Stimulated activated naive CD8-positive, alpha-beta T cell treated with anti-CD3 and anti-CD28 coated beads, Interleukin-15, Interleukin-2, amounts not matched to agents 100 ng/mL and 50 ng/mL, for 24 hours (primary cell): ENCODE data around the gene MSS51.

Experiments used
- H3K27ac Mint-ChIP-seq: one replicate; pipeline ENCODE4 v1.8.0; 2021; ENCODE audit warnings: mild to moderate bottlenecking, mixed read lengths
- H3K27me3 Mint-ChIP-seq: one replicate; pipeline ENCODE4 v1.8.0; 2021; ENCODE audit warnings: mixed read lengths
- H3K36me3 Mint-ChIP-seq: one replicate; pipeline ENCODE4 v1.8.0; 2021; ENCODE audit warnings: low read depth, mixed read lengths
- H3K4me1 Mint-ChIP-seq: one replicate; pipeline ENCODE4 v1.8.0; 2021; ENCODE audit warnings: low read depth, mixed read lengths
- H3K4me3 Mint-ChIP-seq: one replicate; pipeline ENCODE4 v1.8.0; 2021; ENCODE audit warnings: mild to moderate bottlenecking, mixed read lengths
- H3K9me3 Mint-ChIP-seq: one replicate; pipeline ENCODE4 v1.8.0; 2021; ENCODE audit warnings: mixed read lengths

The MSS51 gene

DNA sequence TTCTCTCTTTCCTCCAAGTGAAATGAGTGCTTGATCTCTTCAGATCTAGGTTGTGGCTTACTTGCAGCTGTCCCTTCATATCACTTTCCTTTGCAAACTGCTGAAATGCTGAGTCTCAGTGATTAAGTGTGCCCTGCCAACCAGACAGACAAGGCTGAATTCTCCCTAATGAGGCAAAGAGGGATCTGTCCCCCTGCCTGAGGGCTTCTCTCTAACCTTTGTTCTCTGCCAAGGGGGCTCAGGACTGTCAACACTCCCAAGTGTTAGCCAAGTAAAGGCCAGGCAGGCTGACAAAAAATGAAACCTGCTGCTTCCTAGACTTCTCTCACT is at the start of gene MSS51:
Gene MSS51 (minus strand): TSS at position 24 of the 330 bp plus-strand sequence. CDS start 5,277 bp downstream, outside the sequence.
- Mint-ChIP-seq H3K27ac (no peak within 1 kb of the TSS), H3K27me3 (no peaks in the 10 kb centered on the region), H3K9me3 (no peaks in the 10 kb centered on the region), H3K36me3 (peaks cover 24% of the 10 kb centered on the region), H3K4me1 (peaks cover 7% of the 10 kb centered on the region), H3K4me3 (no peak within 1 kb of the TSS)

GRCh38 chr10:73480158-73480557 is 46.8 kb upstream of the MSS51 start:
- no peaks in the 10 kb centered on the region for H3K27me3 Mint-ChIP-seq
- peaks cover 35% of the 10 kb centered on the region for H3K36me3 Mint-ChIP-seq
- no peak overlapping the region for H3K4me3 Mint-ChIP-seq
- H3K27ac Mint-ChIP-seq: no peak overlapping the region
- H3K4me1 Mint-ChIP-seq: peaks cover 22% of the 10 kb centered on the region
- H3K9me3 Mint-ChIP-seq: no peaks in the 10 kb centered on the region

DNA sequence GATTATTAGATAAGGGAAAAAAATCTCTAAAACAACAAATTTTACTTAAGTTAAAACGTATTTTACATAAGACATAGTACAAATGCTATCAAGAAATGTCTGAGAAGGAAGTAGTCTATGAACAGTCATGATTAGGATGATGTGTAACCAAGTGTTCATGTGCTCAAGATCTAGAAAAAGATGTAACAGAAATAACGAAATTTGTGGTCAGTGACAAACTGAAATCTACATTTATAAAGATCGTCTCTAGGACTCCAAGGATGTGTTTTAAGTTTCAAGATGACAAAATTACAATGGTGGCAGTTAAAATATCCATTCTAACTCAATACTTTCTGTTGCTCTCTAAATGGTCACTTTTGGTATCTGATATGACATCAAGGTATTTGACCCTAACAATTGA is 45.3 kb upstream of the MSS51 start:
- H3K9me3 Mint-ChIP-seq: no peaks in the 10 kb centered on the region

DNA sequence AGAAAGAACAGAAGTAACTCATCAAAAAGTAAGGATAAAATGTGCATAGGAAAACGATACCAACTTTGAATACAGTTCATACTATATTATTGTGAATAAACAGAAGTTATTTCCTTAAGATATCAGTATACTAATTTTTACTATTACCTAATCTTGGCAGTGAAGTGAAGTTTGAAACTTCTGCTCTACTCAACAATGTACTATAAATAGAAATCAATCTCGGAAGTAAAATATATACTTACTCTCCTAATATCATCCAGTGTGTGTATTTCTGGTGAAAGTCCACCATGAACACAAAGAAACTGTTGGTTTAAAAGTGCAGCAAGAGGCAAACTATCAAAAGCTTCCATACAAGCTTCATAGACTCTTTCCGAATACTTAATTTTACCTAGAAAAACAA is 37.9 kb upstream of the MSS51 start:
- Mint-ChIP-seq H3K9me3 (no peaks in the 10 kb centered on the region), H3K27ac (no peak overlapping the region), H3K4me1 (peaks cover 3% of the 10 kb centered on the region), H3K36me3 (peaks cover 50% of the 10 kb centered on the region), H3K27me3 (no peaks in the 10 kb centered on the region), H3K4me3 (no peak overlapping the region)

More for the DNA sequence above, 45.3 kb upstream of the MSS51 start:
- H3K27ac Mint-ChIP-seq: peak overlapping the region; percentile 47
- H3K36me3 Mint-ChIP-seq: peaks cover 43% of the 10 kb centered on the region
- H3K27me3 Mint-ChIP-seq: no peaks in the 10 kb centered on the region
- H3K4me1 Mint-ChIP-seq: peaks cover 22% of the 10 kb centered on the region
- no peak overlapping the region for H3K4me3 Mint-ChIP-seq

DNA sequence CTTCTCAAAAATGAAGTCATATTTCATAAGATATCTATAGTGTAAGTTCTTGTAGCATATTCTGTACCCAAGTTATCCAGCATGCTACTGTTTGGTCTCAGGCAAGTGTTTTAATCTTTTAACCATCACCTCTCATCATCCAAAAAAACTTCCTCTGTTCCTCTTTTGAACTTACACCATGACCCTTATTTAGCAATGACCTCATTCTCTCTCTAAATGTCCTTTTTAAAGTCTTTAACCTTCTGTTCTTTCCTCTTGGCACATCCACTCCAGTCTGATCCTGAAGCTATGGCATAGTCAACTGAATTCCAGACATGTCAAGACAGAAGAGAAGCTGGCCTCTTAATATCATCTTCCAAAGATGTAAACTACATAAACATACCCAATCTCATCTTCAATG is 36.2 kb upstream of the MSS51 start:
- Mint-ChIP-seq H3K9me3 (no peaks in the 10 kb centered on the region), H3K36me3 (peaks cover 53% of the 10 kb centered on the region), H3K4me3 (no peak overlapping the region), H3K27ac (no peak overlapping the region), H3K4me1 (peaks cover 3% of the 10 kb centered on the region), H3K27me3 (no peaks in the 10 kb centered on the region)

DNA sequence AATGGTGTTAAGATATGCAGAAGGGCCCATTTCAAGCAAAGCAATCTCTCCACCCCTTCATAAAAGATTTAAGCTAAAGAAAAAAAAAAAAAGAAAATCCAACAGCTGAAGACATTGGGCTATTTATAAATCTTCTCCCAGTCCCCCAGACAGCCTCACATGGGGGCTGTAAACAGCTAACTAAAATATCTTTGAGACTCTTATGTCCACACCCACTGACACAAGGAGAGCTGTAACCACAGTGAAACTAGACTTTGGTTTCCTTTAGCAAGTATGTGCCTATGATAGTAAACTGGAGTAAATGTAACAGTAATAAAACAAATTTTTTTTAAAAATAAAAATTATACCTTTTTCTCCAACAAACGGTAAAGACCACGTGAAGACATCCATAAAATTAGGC is 33.8 kb upstream of the MSS51 start:
- Mint-ChIP-seq H3K27me3 (no peaks in the 10 kb centered on the region), H3K4me3 (no peak overlapping the region), H3K27ac (no peak overlapping the region), H3K4me1 (peaks cover 3% of the 10 kb centered on the region), H3K36me3 (peaks cover 54% of the 10 kb centered on the region), H3K9me3 (no peaks in the 10 kb centered on the region)

- Mint-ChIP-seq H3K36me3 (peaks cover 45% of the 10 kb centered on the region), H3K4me1 (peaks cover 3% of the 10 kb centered on the region), H3K9me3 (no peaks in the 10 kb centered on the region), H3K4me3 (no peak overlapping the region), H3K27me3 (no peaks in the 10 kb centered on the region), H3K27ac (no peak overlapping the region)
Measured at GRCh38 chr10:73465978-73466726, 32.8 kb upstream of the MSS51 start.

DNA sequence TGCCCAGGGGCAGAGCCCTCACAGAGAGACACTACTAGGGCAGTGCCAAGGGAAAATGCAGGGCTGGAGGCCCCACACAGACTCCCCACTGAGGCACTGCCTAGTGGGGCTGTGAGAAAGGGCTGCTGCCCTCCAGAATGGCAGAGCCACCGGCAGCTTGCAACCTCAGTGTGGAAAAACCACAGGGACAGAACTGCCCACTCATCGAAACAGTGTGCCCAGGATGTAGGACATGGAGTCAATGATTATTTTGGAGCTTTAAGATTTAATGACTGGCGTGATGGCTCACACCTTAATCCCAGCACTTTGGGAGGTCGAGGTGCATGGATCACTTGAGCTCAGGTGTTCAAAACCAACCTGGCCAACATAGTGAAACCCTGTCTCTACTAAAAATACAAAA is 27.5 kb upstream of the MSS51 start:
- no peak overlapping the region for H3K27ac Mint-ChIP-seq
- H3K9me3 Mint-ChIP-seq: no peaks in the 10 kb centered on the region
- H3K4me1 Mint-ChIP-seq: no peaks in the 10 kb centered on the region
- H3K27me3 Mint-ChIP-seq: no peaks in the 10 kb centered on the region
- H3K36me3 Mint-ChIP-seq: peaks cover 36% of the 10 kb centered on the region
- H3K4me3 Mint-ChIP-seq: no peak overlapping the region

DNA sequence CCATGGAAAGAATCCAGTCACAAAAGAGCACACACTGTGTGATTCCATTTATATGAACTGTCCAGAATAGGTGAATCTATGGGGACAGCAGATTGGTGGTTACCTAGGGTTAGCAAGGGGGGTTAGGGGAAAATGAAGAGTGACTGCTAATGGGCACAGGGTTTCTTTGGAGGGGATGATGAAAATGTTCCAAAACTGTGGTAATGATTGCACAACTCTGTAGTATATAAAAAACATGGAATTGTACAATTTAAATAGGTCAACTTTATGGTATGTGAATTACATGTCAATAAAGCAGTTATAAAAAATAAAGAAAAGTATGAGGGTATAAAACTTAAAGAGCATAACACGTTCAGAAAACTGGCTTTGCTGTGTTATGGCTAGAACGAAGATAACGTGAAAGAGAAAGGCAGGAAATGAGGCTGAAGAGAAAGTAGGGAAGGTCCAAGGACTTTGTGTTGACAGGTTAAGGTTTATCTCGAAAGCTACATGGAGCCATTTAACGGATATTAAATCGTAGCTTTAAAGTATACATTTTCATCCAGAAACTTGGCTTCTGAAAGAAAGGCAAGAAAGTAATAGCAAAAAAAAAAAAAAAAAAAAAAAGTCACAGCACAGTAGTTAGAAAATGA is 26.4 kb upstream of the MSS51 start:
- no peak overlapping the region for H3K4me3 Mint-ChIP-seq
- H3K9me3 Mint-ChIP-seq: no peaks in the 10 kb centered on the region
- H3K4me1 Mint-ChIP-seq: no peaks in the 10 kb centered on the region
- H3K27ac Mint-ChIP-seq: no peak overlapping the region
- H3K36me3 Mint-ChIP-seq: peaks cover 33% of the 10 kb centered on the region
- H3K27me3 Mint-ChIP-seq: no peaks in the 10 kb centered on the region

DNA sequence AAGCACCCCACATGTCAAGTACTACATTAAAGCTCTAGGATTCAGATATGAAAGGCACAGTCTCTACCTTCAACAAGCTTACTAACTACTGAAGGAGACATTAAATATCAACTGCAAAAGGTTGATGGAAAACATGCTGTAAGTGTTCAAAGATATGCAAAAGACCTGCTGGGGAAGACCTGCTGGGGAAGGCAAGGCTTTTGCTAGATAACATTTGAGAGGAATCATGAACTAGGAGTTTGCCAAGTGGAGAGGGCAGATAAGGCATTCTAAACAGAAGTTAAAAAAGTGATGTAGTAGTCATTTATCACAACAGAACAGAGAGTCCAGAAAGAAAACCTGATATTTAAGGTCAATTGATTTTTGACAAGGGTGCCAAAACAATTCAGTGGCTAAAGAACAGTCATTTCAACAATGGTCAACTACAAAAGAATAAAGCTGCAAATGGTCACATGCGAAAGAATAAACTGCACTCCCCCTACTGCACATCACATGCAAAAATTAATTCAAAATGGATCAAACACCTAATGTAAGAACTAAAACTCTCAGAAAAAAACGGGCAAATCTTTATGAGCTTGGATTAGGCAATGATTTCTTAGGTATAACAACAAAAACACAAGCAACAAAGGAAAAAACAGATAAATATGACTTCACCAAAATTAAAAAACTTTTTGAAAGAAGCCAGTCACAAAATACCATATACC is 23.0 kb upstream of the MSS51 start:
- H3K36me3 Mint-ChIP-seq: peaks cover 30% of the 10 kb centered on the region
- no peaks in the 10 kb centered on the region for H3K27me3 Mint-ChIP-seq
- no peak overlapping the region for H3K4me3 Mint-ChIP-seq
- H3K9me3 Mint-ChIP-seq: no peaks in the 10 kb centered on the region
- no peak overlapping the region for H3K27ac Mint-ChIP-seq
- no peaks in the 10 kb centered on the region for H3K4me1 Mint-ChIP-seq

GRCh38 chr10:73449113-73449512 is 15.8 kb upstream of the MSS51 start:
- H3K4me1 Mint-ChIP-seq: no peaks in the 10 kb centered on the region
- H3K36me3 Mint-ChIP-seq: peaks cover 28% of the 10 kb centered on the region
- no peaks in the 10 kb centered on the region for H3K9me3 Mint-ChIP-seq
- no peaks in the 10 kb centered on the region for H3K27me3 Mint-ChIP-seq
- no peak overlapping the region for H3K27ac Mint-ChIP-seq
- no peak overlapping the region for H3K4me3 Mint-ChIP-seq

- H3K27me3 Mint-ChIP-seq: no peaks in the 10 kb centered on the region
- no peaks in the 10 kb centered on the region for H3K4me1 Mint-ChIP-seq
- no peak overlapping the region for H3K27ac Mint-ChIP-seq
- peaks cover 25% of the 10 kb centered on the region for H3K36me3 Mint-ChIP-seq
- H3K9me3 Mint-ChIP-seq: no peaks in the 10 kb centered on the region
- H3K4me3 Mint-ChIP-seq: no peak overlapping the region
Measured at GRCh38 chr10:73448384-73448783, 15.0 kb upstream of the MSS51 start.

DNA sequence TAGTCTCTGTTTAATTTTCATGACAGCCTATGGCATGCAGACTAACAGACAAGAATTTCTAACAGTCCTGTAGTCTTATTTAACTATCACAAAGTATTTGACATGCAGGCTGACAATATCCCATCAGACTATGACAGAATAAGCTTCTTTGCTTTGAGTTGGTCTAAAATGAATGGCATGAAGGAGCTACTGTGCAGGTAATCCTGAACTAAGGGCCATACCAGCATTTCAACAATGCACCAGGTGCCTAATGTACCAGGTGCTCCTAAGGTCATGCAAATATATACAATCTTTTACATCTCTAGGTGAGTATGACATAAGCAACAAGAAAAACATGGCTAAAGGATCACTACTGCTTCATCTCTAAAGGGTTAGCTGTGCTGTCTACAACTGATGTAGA is 13.6 kb upstream of the MSS51 start:
- Mint-ChIP-seq H3K36me3 (peaks cover 27% of the 10 kb centered on the region), H3K4me3 (no peak overlapping the region), H3K4me1 (no peaks in the 10 kb centered on the region)

DNA sequence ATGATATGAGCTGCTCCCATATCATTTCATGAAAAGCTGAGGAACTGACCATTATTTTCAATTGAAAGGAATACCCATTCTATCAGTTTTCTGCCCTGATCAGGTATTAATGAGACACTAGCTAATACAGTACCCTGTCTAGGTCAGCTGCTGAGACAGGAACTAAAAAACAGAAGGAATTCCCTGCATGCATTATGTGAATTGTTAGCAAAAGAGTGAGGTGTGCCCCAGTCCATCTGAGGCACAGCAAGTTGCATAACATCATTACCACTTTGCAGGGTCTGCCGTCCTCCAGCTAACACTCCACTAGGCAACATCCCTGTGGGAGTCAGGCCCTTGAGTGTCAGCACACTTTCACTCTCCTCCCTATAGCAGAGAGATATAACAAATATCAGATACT is 11.1 kb upstream of the MSS51 start:
- no peaks in the 10 kb centered on the region for H3K27me3 Mint-ChIP-seq
- H3K27ac Mint-ChIP-seq: no peak overlapping the region
- H3K36me3 Mint-ChIP-seq: peaks cover 33% of the 10 kb centered on the region
- peaks cover 7% of the 10 kb centered on the region for H3K4me1 Mint-ChIP-seq
- no peaks in the 10 kb centered on the region for H3K9me3 Mint-ChIP-seq
- no peak overlapping the region for H3K4me3 Mint-ChIP-seq

More for the DNA sequence above, 13.6 kb upstream of the MSS51 start:
- H3K9me3 Mint-ChIP-seq: no peaks in the 10 kb centered on the region
- H3K27ac Mint-ChIP-seq: no peak overlapping the region
- no peaks in the 10 kb centered on the region for H3K27me3 Mint-ChIP-seq

DNA sequence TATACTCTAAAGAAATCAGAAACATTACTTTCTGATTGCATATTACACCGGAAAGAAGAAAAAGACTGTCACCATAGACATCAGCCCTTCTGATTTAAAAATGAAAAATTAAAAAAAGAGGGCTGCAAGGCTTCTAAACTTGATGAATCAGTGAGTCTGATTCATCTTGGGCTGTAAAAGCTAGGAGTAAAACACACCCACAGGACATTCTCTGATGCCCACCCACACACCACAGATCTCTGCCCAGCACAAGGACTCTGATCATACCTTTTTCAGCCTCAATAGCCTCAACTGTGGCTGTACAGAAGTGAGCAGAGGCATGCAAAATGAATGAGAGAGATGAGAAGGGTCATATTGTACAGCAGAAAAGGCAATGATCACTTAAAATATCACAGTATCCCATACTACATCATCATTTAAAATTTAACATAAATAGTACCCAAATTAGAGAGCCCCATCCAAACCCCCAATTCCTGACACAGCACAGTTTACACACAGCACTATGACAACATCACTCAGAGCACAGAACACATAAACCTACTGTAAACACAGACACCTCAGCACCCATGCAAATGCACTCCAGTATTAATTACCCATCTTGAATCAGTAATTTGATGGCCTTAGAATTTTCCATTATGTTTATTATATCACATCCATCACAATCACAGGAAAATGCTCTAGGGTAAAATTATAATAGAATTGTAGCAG is 6.4 kb upstream of the MSS51 start:
- H3K4me1 Mint-ChIP-seq: peaks cover 11% of the 10 kb centered on the region
- H3K27me3 Mint-ChIP-seq: no peaks in the 10 kb centered on the region
- no peaks in the 10 kb centered on the region for H3K9me3 Mint-ChIP-seq
- no peak overlapping the region for H3K4me3 Mint-ChIP-seq
- H3K27ac Mint-ChIP-seq: peak overlapping the region; percentile 1
- H3K36me3 Mint-ChIP-seq: peaks cover 32% of the 10 kb centered on the region
